Endodermal cell (in vitro differentiated cells): ENCODE results near the gene DDC. TPM values are rescaled to one million over a fixed set of nuclear protein-coding genes. Genes with fewer than 3 reads are reported as not detected.
A peak's percentile ranks its signal among the peaks of the same experiment; 100 is the strongest.

Source experiments
- DNase-seq: peaks from one replicate; pipeline ENCODE4 v3.0.0-alpha.2; 2017
- H3K27ac ChIP-seq: 2 replicates; pipeline ENCODE4 v1.5.1; 2013; ENCODE audit warnings: mild to moderate bottlenecking, low read depth, low read length, moderate library complexity
- H3K27me3 ChIP-seq: 2 replicates; pipeline ENCODE4 v1.6.1; 2013; ENCODE audit warnings: mild to moderate bottlenecking, low read length, moderate library complexity; ENCODE audit not compliant: insufficient read depth, control insufficient read depth, poor library complexity, severe bottlenecking
- H3K36me3 ChIP-seq: 2 replicates; pipeline ENCODE4 v1.7.0; 2013; ENCODE audit warnings: mild to moderate bottlenecking, low read length, moderate library complexity; ENCODE audit not compliant: control insufficient read depth, insufficient read depth
- H3K4me1 ChIP-seq: one replicate; pipeline ENCODE4 v1.7.0; 2013; ENCODE audit warnings: low read length; ENCODE audit not compliant: control insufficient read depth, insufficient read depth
- H3K4me3 ChIP-seq: 2 replicates; pipeline ENCODE4 v1.5.1; 2013; ENCODE audit warnings: mild to moderate bottlenecking, low read length, moderate library complexity
- H3K9ac ChIP-seq: 2 replicates; pipeline ENCODE4 v1.6.1; 2013; ENCODE audit warnings: mild to moderate bottlenecking, low read length, moderate library complexity; ENCODE audit not compliant: poor library complexity, severe bottlenecking; ENCODE audit errors: extremely low read depth
- H3K9me3 ChIP-seq: 2 replicates; pipeline ENCODE4 v1.6.1; 2013; ENCODE audit warnings: mild to moderate bottlenecking, low read length, moderate library complexity; ENCODE audit not compliant: control insufficient read depth
- H3K27ac Mint-ChIP-seq: 2 replicates; pipeline ENCODE4 v1.8.0; 2020; ENCODE audit warnings: mixed read lengths
- H3K27me3 Mint-ChIP-seq: 2 replicates; pipeline ENCODE4 v1.8.0; 2021; ENCODE audit warnings: mild to moderate bottlenecking, mixed read lengths; ENCODE audit not compliant: insufficient read depth
- H3K36me3 Mint-ChIP-seq: 2 replicates; pipeline ENCODE4 v1.8.0; 2020; ENCODE audit warnings: low read depth, mixed read lengths
- H3K4me1 Mint-ChIP-seq: 2 replicates; pipeline ENCODE4 v1.8.0; 2020; ENCODE audit warnings: mixed read lengths
- H3K4me3 Mint-ChIP-seq: 2 replicates; pipeline ENCODE4 v1.8.0; 2020; ENCODE audit warnings: mild to moderate bottlenecking, moderate library complexity, mixed read lengths
- H3K9me3 Mint-ChIP-seq: 2 replicates; pipeline ENCODE4 v1.8.0; 2020; ENCODE audit warnings: mild to moderate bottlenecking, mixed read lengths
- CTCF ChIP-seq: fragments of 200-600 bp; sonication (generic); conservative IDR thresholded peaks from 2 replicates; pipeline ENCODE4 v1.5.0; 2021; ENCODE audit warnings: antibody characterized with exemption, mild to moderate bottlenecking
- WGBS, 2 experiments: methylation state at CpG; one replicate each; pipeline versions ENCODE4 v1.1.5 to v1.1.7; 2013; ENCODE audit warnings: missing lambda C conversion rate in 2 of 2, mixed read lengths in 1 of 2; ENCODE audit not compliant: insufficient coverage in 1 of 2, insufficient read length in 1 of 2; 5-methylcytosine and 5-hydroxymethylcytosine counted together
- total RNA-seq, 2 donors: library from RNA; stranded (reverse); fragmentation: NEBNext Ultra II Directional in 1 of 2; extraction: Animal tissue kit (Norgen Biotek cat#: 25700) in 1 of 2; gene quantifications; 2 replicates in 1 of 2; 3 replicates in 1 of 2; pipeline ENCODE4 v1.2.1, GENCODE V29; 2021

Gene DDC
- total RNA-seq, 2 donors from 2014 or later, result 1.1 TPM

- Histone ChIP-seq H3K36me3 (no peaks in the 10 kb centered on the region), H3K4me3 (no peak overlapping the region), H3K9ac (no peak overlapping the region), H3K27ac (no peak overlapping the region), H3K27me3 (no peaks in the 10 kb centered on the region), H3K4me1 (no peaks in the 10 kb centered on the region), H3K9me3 (no peaks in the 10 kb centered on the region)
- Mint-ChIP-seq H3K27ac (no peak overlapping the region), H3K36me3 (no peaks in the 10 kb centered on the region), H3K9me3 (no peaks in the 10 kb centered on the region), H3K4me3 (no peak overlapping the region), H3K4me1 (peaks cover 5% of the 10 kb centered on the region), H3K27me3 (peaks cover 1% of the 10 kb centered on the region)
- no peak for TF ChIP-seq CTCF
- 86 to 91% methylated on average over 9 of the region's 9 CpGs for WGBS, 2 experiments
- peak; percentile 17 for DNase-seq
Measured at GRCh38 chr7:50540785-50541579, 24.2 kb downstream of the DDC start.

GRCh38 chr7:50539725-50540124 lies 25.5 kb downstream of the DDC start:
- Histone ChIP-seq H3K36me3 (no peaks in the 10 kb centered on the region), H3K27ac (no peak overlapping the region), H3K4me1 (no peaks in the 10 kb centered on the region), H3K9ac (no peak overlapping the region), H3K27me3 (no peaks in the 10 kb centered on the region), H3K4me3 (no peak overlapping the region), H3K9me3 (no peaks in the 10 kb centered on the region)
- no peak for TF ChIP-seq CTCF
- Mint-ChIP-seq H3K36me3 (no peaks in the 10 kb centered on the region), H3K4me1 (peaks cover 8% of the 10 kb centered on the region), H3K4me3 (no peak overlapping the region), H3K9me3 (no peaks in the 10 kb centered on the region), H3K27me3 (peaks cover 1% of the 10 kb centered on the region), H3K27ac (no peak overlapping the region)
- DNase-seq, result peak; percentile 35
- WGBS, 2 experiments, result 95 to 100% methylated on average over 6 to 15 of the region's 15 CpGs

- 92 to 100% methylated on average over 2 to 4 of the region's 4 CpGs for WGBS, 2 experiments
- Histone ChIP-seq H3K9me3 (peaks cover 7% of the 10 kb centered on the region), H3K4me3 (no peak overlapping the region), H3K27ac (no peak overlapping the region), H3K27me3 (no peaks in the 10 kb centered on the region), H3K9ac (no peak overlapping the region), H3K36me3 (no peaks in the 10 kb centered on the region), H3K4me1 (no peaks in the 10 kb centered on the region)
- Mint-ChIP-seq H3K27me3 (peaks cover 1% of the 10 kb centered on the region), H3K9me3 (peaks cover 3% of the 10 kb centered on the region), H3K4me1 (peaks cover 8% of the 10 kb centered on the region), H3K27ac (no peak overlapping the region), H3K36me3 (no peaks in the 10 kb centered on the region), H3K4me3 (no peak overlapping the region)
- TF ChIP-seq CTCF, result no peak
- peak; percentile 24 for DNase-seq
Measured at GRCh38 chr7:50538478-50538877, 26.7 kb downstream of the DDC start.
